HuH-7 (cell line): Measurements from ENCODE around the gene AQP5.
"Not testable (repeated sequence)": the region's sequence is repeated elsewhere in the genome, so short reads cannot be mapped to it uniquely, and the experiment has no call there.

ENCODE experiments used
- DNase-seq: peaks from one replicate; pipeline ENCODE4 v3.0.0; 2011; ENCODE audit warnings: low spot score

The AQP5 gene

GRCh38 chr12:49980501-49981349, 19.1 kb downstream of the AQP5 start:
- no peak for DNase-seq

- no peak for DNase-seq
Measured at GRCh38 chr12:49982246-49983087, 20.8 kb downstream of the AQP5 start.

- no peak for DNase-seq
Measured at GRCh38 chr12:49983892-49984291, 22.2 kb downstream of the AQP5 start.

- DNase-seq = no peak
Measured at GRCh38 chr12:49984476-49985359, 23.0 kb downstream of the AQP5 start.

- no peak for DNase-seq
Measured at GRCh38 chr12:49985981-49986380, 24.3 kb downstream of the AQP5 start.

GRCh38 chr12:49986476-49986875, 24.8 kb downstream of the AQP5 start:
- not testable (repeated sequence) for DNase-seq

GRCh38 chr12:49987625-49988303, 26.1 kb downstream of the AQP5 start:
- no peak for DNase-seq

- DNase-seq = not testable (repeated sequence)
Measured at GRCh38 chr12:49989400-49989799, 27.7 kb downstream of the AQP5 start.

- DNase-seq = no peak
Measured at GRCh38 chr12:49990273-49990672, 28.6 kb downstream of the AQP5 start.

GRCh38 chr12:49998453-49998852, 36.8 kb downstream of the AQP5 start:
- DNase-seq = no peak

GRCh38 chr12:50003595-50003994, 41.9 kb downstream of the AQP5 start:
- no peak for DNase-seq

GRCh38 chr12:50004696-50005095, 43.0 kb downstream of the AQP5 start:
- DNase-seq = no peak

GRCh38 chr12:50005175-50005574, 43.5 kb downstream of the AQP5 start:
- DNase-seq = no peak

- no peak for DNase-seq
Measured at GRCh38 chr12:50006280-50006679, 44.6 kb downstream of the AQP5 start.

GRCh38 chr12:50006754-50007442, 45.2 kb downstream of the AQP5 start:
- DNase-seq = no peak

GRCh38 chr12:50013361-50014147, 51.9 kb downstream of the AQP5 start:
- no peak for DNase-seq

GRCh38 chr12:50014342-50014741, 52.7 kb downstream of the AQP5 start:
- DNase-seq = no peak
